ENCODE results near the gene P3H3.

The P3H3 gene, protein sequence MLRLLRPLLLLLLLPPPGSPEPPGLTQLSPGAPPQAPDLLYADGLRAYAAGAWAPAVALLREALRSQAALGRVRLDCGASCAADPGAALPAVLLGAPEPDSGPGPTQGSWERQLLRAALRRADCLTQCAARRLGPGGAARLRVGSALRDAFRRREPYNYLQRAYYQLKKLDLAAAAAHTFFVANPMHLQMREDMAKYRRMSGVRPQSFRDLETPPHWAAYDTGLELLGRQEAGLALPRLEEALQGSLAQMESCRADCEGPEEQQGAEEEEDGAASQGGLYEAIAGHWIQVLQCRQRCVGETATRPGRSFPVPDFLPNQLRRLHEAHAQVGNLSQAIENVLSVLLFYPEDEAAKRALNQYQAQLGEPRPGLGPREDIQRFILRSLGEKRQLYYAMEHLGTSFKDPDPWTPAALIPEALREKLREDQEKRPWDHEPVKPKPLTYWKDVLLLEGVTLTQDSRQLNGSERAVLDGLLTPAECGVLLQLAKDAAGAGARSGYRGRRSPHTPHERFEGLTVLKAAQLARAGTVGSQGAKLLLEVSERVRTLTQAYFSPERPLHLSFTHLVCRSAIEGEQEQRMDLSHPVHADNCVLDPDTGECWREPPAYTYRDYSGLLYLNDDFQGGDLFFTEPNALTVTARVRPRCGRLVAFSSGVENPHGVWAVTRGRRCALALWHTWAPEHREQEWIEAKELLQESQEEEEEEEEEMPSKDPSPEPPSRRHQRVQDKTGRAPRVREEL

DNA sequence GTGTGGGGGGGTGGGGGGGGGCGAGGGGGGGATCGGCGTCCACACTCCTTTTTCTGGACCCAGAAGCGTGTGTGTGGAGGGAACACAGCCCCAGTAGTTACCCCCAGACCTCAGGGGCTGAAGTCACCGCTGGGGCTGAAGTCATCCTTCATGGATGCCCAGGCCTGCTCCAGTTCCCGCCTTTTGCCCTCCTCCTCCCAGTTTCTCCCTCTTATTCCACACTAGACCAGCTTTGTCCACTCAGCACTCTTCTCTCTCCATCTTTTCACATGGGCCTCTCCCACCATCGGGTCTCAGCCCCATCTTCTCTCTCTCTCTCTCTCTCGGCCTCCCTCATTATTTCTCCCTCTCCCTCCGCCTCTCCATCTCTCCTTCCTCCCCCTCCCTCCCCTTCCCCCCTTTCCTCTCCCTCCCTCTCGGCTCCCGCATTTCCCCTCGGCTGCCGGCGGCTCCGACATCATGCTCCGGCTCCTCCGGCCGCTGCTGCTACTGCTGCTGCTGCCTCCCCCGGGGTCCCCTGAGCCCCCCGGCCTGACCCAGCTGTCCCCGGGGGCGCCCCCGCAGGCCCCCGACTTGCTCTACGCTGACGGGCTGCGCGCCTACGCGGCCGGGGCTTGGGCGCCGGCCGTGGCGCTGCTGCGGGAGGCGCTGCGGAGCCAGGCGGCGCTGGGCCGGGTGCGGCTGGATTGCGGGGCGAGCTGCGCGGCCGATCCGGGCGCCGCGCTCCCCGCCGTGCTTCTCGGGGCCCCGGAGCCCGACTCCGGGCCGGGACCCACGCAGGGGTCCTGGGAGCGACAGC is at the start of gene P3H3:
TSS of gene P3H3 (plus strand) at position 426 of the 799 bp plus-strand sequence. CDS start at position 460, 34 bp downstream.
- peaks cover 74% of the 10 kb centered on the region for H3K27me3 ChIP-seq (ENCODE audit: control insufficient read depth, insufficient read depth, low read length)
- H3K4me3 ChIP-seq (ENCODE audit: low read length), result peak within 1 kb of the TSS; percentile 50
- H3K36me3 ChIP-seq (ENCODE audit: control insufficient read depth, insufficient read depth, low read length), result no peaks in the 10 kb centered on the region
- peaks cover 17% of the 10 kb centered on the region for H3K4me1 ChIP-seq (ENCODE audit: control insufficient read depth, insufficient read depth, low read length)
- peak within 1 kb of the TSS; percentile 73 for H3K9ac ChIP-seq (ENCODE audit: low read length)
- no peaks in the 10 kb centered on the region for H3K9me3 ChIP-seq (ENCODE audit: control insufficient read depth, low read length)

DNA sequence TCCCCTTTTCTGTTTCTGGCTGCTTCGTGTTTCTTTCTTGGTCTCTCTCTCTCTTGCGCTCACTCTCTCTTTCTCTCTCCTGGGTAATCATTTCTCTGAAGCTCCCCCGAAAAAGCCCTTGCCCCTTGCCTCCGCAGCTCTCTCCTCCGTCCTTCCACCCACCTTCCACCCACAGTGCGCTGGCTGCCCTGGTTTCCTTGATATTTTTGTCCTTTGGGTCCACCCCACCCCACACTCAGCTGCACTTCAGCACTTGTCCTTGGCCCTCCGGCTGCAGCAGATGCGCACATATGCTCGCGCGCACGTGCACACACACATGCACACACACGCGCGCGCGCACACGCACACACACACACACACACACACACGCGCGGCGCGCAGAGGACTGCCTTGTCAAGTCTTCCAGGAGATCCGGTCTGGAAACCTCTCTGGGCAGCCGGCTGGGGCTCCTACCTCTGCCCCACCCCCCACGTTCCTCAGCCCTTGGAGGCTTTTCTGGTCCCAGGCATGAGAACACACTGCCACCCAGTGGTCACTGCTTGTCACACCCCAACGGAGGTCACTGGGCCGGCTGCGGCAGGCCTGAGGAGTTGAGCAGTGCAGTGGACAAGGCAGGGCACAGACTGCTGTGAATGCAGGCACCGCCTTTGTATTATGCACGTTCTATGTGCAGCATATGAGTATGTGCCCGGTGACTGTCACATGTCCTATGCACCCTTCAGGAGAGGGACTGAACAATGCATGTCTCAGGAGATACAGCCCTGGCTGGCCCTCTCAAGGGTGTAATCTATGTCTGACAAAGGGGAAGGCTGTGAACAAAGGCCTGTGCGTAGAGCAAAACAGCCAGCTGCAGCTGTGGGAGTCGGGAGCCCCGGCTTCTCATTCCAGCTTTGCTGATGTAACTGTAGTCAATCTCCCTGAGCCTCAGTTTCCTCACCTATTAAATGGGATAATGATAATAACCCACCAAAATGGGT is 49.3 kb upstream of the P3H3 start:
- Histone ChIP-seq H3K9ac (ENCODE audit: low read length) (peak overlapping the region; percentile 52), H3K4me3 (ENCODE audit: low read length) (peak overlapping the region; percentile 29), H3K4me1 (ENCODE audit: control insufficient read depth, insufficient read depth, low read length) (peaks cover 48% of the 10 kb centered on the region), H3K36me3 (ENCODE audit: control insufficient read depth, insufficient read depth, low read length) (no peaks in the 10 kb centered on the region), H3K27me3 (ENCODE audit: control insufficient read depth, insufficient read depth, low read length) (peaks cover 7% of the 10 kb centered on the region), H3K9me3 (ENCODE audit: control insufficient read depth, low read length) (no peaks in the 10 kb centered on the region)

DNA sequence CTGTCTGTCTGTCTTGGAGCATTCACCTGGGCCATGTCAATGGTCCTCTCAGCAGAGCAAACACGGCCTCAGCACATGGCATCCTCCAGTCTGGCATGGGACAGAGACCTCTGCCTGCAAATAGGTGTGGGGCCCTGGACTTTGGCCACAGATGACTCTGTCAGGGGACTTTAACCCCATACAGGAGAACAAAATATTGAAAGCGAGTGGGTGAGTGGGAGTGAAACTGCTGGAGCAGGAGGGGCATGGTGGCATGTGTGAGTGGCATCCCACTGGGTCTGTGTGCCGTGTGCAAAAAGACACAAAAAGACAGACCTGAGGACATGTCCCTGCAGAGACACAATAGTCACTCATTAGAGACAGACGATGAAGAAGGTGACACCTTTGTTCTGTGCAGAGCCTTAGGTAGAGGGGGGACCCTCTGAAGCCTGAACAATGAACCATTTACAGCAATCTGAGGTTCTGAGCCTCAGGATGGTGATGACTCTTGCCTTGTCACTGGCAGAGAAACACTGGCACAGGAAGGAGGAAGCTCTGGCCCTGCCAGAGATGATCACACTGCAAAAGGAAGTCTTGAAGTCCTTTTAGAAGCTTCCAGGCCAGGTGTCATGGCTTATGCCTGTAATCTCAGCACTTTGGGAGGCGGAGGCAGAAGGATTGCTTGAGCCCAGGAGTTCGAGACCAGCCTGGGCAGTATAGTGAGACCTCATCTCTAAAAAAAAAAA is 48.3 kb upstream of the P3H3 start:
- H3K36me3 ChIP-seq (ENCODE audit: control insufficient read depth, insufficient read depth, low read length), result no peaks in the 10 kb centered on the region
- H3K9ac ChIP-seq (ENCODE audit: low read length), result no peak overlapping the region
- H3K4me1 ChIP-seq (ENCODE audit: control insufficient read depth, insufficient read depth, low read length), result peaks cover 38% of the 10 kb centered on the region
- H3K9me3 ChIP-seq (ENCODE audit: control insufficient read depth, low read length), result no peaks in the 10 kb centered on the region
- no peak overlapping the region for H3K4me3 ChIP-seq (ENCODE audit: low read length)
- H3K27me3 ChIP-seq (ENCODE audit: control insufficient read depth, insufficient read depth, low read length), result peaks cover 7% of the 10 kb centered on the region

DNA sequence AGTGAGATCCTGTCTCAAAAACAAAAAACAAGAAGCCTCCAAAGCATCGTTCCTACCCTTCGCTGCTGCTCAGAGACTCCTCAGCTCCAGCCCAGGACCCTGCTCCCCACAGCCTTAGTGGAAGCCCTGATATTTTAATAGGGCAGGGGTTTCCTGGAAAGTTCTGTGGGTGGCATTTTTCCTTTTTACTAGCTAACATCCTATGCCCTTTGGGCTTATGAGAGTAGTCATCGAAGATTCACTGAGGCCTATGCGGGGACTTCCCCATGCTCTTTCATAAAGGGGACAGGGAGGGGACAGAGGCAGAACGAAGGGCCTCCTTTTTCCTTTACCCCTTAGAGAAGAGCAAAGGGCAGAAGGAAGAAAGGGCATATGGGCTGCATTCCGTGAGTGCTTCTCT is 47.6 kb upstream of the P3H3 start:
- Histone ChIP-seq H3K9ac (ENCODE audit: low read length) (no peak overlapping the region), H3K36me3 (ENCODE audit: control insufficient read depth, insufficient read depth, low read length) (no peaks in the 10 kb centered on the region), H3K9me3 (ENCODE audit: control insufficient read depth, low read length) (no peaks in the 10 kb centered on the region), H3K4me1 (ENCODE audit: control insufficient read depth, insufficient read depth, low read length) (peaks cover 31% of the 10 kb centered on the region), H3K4me3 (ENCODE audit: low read length) (no peak overlapping the region), H3K27me3 (ENCODE audit: control insufficient read depth, insufficient read depth, low read length) (peaks cover 7% of the 10 kb centered on the region)

DNA sequence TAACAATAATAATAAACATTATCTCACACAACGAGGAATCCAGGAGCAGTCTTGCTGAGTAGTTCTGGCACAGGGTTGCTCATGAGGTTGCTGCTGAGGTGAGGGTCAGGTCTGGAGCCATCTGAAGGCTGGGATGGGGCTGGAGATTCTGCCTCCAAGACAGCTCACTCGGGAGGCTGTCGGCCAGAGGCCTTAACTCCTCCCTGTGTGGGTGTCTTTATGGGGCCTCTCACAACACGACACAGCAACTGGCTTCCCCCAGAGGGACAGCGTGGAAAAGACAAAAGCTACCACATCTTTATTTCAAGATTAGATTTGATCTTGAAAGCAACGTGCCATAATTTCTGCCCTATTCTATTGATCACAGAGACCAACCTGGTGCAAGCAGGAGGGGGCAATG is 46.1 kb upstream of the P3H3 start:
- Histone ChIP-seq H3K4me3 (ENCODE audit: low read length) (no peak overlapping the region), H3K36me3 (ENCODE audit: control insufficient read depth, insufficient read depth, low read length) (no peaks in the 10 kb centered on the region), H3K4me1 (ENCODE audit: control insufficient read depth, insufficient read depth, low read length) (peaks cover 20% of the 10 kb centered on the region), H3K9ac (ENCODE audit: low read length) (no peak overlapping the region), H3K27me3 (ENCODE audit: control insufficient read depth, insufficient read depth, low read length) (peaks cover 7% of the 10 kb centered on the region), H3K9me3 (ENCODE audit: control insufficient read depth, low read length) (no peaks in the 10 kb centered on the region)

DNA sequence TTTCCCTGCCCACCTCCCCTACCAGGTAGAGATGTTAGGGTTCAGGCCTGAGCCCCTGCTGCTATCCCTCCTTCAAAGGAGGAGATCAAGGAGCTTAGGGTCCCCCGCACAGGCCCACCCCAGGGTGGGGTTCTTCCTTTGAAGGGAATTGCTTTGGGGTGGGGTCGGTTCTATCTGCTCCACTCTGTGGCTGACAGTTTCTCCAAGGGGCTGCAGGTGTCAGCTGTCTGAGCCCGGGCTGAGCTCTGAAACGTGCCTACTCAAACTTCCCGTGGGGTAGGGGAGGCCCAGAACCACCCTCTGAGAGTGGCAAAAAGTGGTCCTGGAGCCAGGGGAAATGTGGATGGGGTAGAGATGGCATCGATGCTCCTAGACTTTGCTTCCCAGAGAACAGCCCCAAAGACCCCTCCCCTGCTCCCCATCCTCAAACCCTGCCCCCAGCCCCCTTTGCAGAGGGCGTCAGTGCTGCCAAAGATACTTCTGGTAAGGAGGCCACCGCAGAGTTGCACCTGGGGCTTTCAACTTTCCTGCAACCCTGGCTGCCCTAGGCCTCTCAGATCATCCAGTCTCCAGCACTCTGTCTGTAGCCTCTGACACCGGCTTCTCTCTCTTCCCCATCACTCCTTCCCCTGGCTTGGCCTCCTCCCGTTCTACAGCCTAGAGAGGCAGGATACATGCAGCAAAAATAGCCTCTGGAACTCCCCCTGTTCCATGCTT is 45.2 kb upstream of the P3H3 start:
- H3K4me3 ChIP-seq (ENCODE audit: low read length), result no peak overlapping the region
- H3K27me3 ChIP-seq (ENCODE audit: control insufficient read depth, insufficient read depth, low read length), result no peaks in the 10 kb centered on the region
- no peaks in the 10 kb centered on the region for H3K9me3 ChIP-seq (ENCODE audit: control insufficient read depth, low read length)
- H3K36me3 ChIP-seq (ENCODE audit: control insufficient read depth, insufficient read depth, low read length), result no peaks in the 10 kb centered on the region
- peaks cover 15% of the 10 kb centered on the region for H3K4me1 ChIP-seq (ENCODE audit: control insufficient read depth, insufficient read depth, low read length)
- no peak overlapping the region for H3K9ac ChIP-seq (ENCODE audit: low read length)

DNA sequence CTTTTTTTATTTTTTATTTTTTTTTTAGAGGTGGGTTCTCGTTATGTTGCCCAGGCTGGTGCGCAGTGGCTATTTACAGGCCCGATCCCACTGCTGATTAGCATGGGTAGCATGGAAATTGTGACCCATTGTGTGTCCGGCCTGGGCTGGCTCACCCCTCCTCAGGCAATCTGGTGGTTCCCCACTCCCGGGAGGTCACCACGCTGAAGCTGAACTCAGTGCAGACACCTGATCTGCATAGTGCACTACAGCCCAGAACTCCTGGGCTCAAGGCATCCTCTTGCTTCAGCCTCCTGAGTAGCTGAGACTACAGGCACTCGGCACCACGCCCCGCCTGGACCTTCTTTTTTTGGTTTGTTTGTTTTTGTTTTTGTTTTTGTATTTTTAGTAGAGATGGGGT is 44.4 kb upstream of the P3H3 start:
- H3K36me3 ChIP-seq (ENCODE audit: control insufficient read depth, insufficient read depth, low read length), result no peaks in the 10 kb centered on the region
- H3K4me3 ChIP-seq (ENCODE audit: low read length), result no peak overlapping the region
- H3K4me1 ChIP-seq (ENCODE audit: control insufficient read depth, insufficient read depth, low read length), result peaks cover 8% of the 10 kb centered on the region
- no peaks in the 10 kb centered on the region for H3K9me3 ChIP-seq (ENCODE audit: control insufficient read depth, low read length)
- H3K9ac ChIP-seq (ENCODE audit: low read length), result no peak overlapping the region
- H3K27me3 ChIP-seq (ENCODE audit: control insufficient read depth, insufficient read depth, low read length), result no peaks in the 10 kb centered on the region

DNA sequence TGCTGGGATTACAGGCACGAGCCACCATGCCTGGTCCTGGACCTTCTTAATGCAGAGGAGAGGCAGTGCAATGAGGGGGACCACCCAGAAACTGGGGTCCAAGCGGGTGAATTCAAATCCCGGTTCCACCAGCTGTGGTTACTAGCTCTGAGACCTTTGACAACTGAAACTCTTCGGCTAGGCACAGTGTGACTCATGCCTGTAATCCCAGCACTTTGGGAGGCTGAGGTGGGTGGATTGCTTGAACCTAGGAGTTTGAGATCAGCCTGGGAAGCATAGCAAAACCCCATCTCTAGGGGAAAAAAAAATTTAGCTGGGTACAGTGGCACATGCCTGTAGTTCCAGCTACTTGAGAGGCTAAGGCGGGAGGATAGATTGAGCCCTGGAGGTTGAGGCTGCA is 43.9 kb upstream of the P3H3 start:
- peaks cover 4% of the 10 kb centered on the region for H3K4me1 ChIP-seq (ENCODE audit: control insufficient read depth, insufficient read depth, low read length)
- H3K9ac ChIP-seq (ENCODE audit: low read length), result no peak overlapping the region
- no peaks in the 10 kb centered on the region for H3K36me3 ChIP-seq (ENCODE audit: control insufficient read depth, insufficient read depth, low read length)
- no peaks in the 10 kb centered on the region for H3K9me3 ChIP-seq (ENCODE audit: control insufficient read depth, low read length)
- no peaks in the 10 kb centered on the region for H3K27me3 ChIP-seq (ENCODE audit: control insufficient read depth, insufficient read depth, low read length)
- no peak overlapping the region for H3K4me3 ChIP-seq (ENCODE audit: low read length)

DNA sequence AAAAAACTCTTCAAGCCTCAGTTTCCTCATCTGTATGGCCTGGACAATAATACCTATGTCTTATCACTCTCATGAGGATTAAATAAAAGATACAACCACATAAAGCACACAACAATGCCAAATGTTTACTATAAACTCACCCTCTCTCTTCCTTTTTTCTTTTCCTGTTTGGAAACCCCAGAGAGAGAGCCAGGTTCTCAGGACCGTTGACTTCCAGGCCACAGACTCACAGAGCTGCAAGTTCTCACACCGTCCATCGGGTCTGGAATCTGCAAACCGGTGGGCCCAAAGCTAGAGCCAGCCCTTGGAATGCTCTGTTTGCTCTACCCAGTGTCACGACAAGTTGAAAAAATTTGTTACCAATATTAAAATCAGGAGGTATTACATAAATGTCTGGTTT is 43.4 kb upstream of the P3H3 start:
- no peaks in the 10 kb centered on the region for H3K27me3 ChIP-seq (ENCODE audit: control insufficient read depth, insufficient read depth, low read length)
- H3K9me3 ChIP-seq (ENCODE audit: control insufficient read depth, low read length), result no peaks in the 10 kb centered on the region
- no peak overlapping the region for H3K4me3 ChIP-seq (ENCODE audit: low read length)
- no peaks in the 10 kb centered on the region for H3K36me3 ChIP-seq (ENCODE audit: control insufficient read depth, insufficient read depth, low read length)
- H3K4me1 ChIP-seq (ENCODE audit: control insufficient read depth, insufficient read depth, low read length), result no peaks in the 10 kb centered on the region
- no peak overlapping the region for H3K9ac ChIP-seq (ENCODE audit: low read length)

DNA sequence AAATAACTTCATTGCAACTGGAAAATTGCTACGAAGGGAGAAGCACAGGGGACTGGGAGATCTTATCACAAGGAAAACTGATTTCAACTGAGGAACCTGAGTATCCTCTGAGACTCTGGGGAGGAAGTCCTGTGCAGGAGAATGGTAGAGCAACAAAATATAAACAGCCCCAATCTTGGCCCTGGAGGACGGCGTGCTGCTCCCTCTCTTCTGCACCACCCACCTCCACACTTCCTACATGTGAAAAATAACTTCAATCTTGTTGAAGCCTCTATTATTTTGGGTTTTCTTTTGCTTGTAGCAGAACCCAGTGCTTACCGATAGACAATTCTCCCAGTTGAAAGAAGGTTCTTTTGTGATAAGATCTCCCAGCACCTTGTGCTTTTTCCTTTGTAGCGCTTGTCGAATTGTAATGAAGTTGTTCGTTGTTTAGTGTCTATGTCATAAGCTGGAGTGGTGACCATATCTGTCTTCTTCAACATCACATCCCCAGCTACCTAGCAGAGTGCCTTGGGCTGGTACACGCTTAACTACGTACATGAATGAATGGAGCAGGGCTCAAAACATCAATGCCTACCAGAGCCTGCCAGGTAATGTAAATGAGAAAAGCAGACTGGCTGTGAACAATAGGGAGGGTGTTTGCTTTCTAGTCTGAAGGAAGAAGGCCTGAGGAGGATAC is 41.7 kb upstream of the P3H3 start:
- H3K36me3 ChIP-seq (ENCODE audit: control insufficient read depth, insufficient read depth, low read length), result no peaks in the 10 kb centered on the region
- H3K4me3 ChIP-seq (ENCODE audit: low read length), result no peak overlapping the region
- no peak overlapping the region for H3K9ac ChIP-seq (ENCODE audit: low read length)
- H3K27me3 ChIP-seq (ENCODE audit: control insufficient read depth, insufficient read depth, low read length), result no peaks in the 10 kb centered on the region
- H3K9me3 ChIP-seq (ENCODE audit: control insufficient read depth, low read length), result no peaks in the 10 kb centered on the region
- no peaks in the 10 kb centered on the region for H3K4me1 ChIP-seq (ENCODE audit: control insufficient read depth, insufficient read depth, low read length)
